Peyer's patch (tissue), 4 donors: Measurements from ENCODE around the gene REPIN1.

Source experiments
- POLR2A ChIP-seq, 2 donors: fragments of 450-650 bp; IDR thresholded peaks; one replicate each; pipeline ENCODE4 v1.5.1; 2017; ENCODE audit warnings: antibody characterized with exemption in 2 of 2, mild to moderate bottlenecking in 2 of 2, moderate library complexity in 2 of 2
- TF ChIP-seq, protein P1 (sequence below), 6 experiments: fragments of 450-650 bp in 4 of 6; fragments of 200-600 bp in 2 of 6; sonication (generic) in 1 of 6; IDR thresholded peaks; one replicate each; pipeline ENCODE4 v1.5.1; 2017 to 2019; ENCODE audit warnings: antibody characterized with exemption in 6 of 6, mild to moderate bottlenecking in 3 of 6, moderate library complexity in 1 of 6

GRCh38 chr7:150357771-150358427 lies 10.7 kb upstream of the REPIN1 start:
- no peak for TF ChIP-seq POLR2A (IDR thresholded peaks at IDR 0.05)
- TF ChIP-seq, protein P1, sequence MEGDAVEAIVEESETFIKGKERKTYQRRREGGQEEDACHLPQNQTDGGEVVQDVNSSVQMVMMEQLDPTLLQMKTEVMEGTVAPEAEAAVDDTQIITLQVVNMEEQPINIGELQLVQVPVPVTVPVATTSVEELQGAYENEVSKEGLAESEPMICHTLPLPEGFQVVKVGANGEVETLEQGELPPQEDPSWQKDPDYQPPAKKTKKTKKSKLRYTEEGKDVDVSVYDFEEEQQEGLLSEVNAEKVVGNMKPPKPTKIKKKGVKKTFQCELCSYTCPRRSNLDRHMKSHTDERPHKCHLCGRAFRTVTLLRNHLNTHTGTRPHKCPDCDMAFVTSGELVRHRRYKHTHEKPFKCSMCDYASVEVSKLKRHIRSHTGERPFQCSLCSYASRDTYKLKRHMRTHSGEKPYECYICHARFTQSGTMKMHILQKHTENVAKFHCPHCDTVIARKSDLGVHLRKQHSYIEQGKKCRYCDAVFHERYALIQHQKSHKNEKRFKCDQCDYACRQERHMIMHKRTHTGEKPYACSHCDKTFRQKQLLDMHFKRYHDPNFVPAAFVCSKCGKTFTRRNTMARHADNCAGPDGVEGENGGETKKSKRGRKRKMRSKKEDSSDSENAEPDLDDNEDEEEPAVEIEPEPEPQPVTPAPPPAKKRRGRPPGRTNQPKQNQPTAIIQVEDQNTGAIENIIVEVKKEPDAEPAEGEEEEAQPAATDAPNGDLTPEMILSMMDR (IDR thresholded peaks at IDR 0.05), result no peak
